Retinal pigment epithelial cell (primary cell): ENCODE data around the gene NANOS3.
"Not testable (repeated sequence)": the region's sequence is repeated elsewhere in the genome, so short reads cannot be mapped to it uniquely, and the experiment has no call there.

Experiments
- DNase-seq: peaks from one replicate; pipeline ENCODE4 v3.0.0-alpha.2; 2010; ENCODE audit warnings: low read depth
- H3K4me3 ChIP-seq: 2 replicates; pipeline ENCODE4 v1.5.1; 2011; ENCODE audit warnings: mild to moderate bottlenecking, low read length, control low read depth, moderate library complexity
- CTCF ChIP-seq: conservative IDR thresholded peaks from 2 replicates; pipeline ENCODE4 v1.5.1; 2011; ENCODE audit warnings: low read depth, low read length, control low read depth, inconsistent platforms

Gene NANOS3

GRCh38 chr19:13850910-13851733 is 25.8 kb upstream of the NANOS3 start:
- TF ChIP-seq CTCF: no peak

GRCh38 chr19:13851734-13852114 is 25.2 kb upstream of the NANOS3 start:
- DNase-seq, H3K4me3 ChIP-seq: not testable (repeated sequence)

More at GRCh38 chr19:13850910-13851733, 25.8 kb upstream of the NANOS3 start:
- H3K4me3 ChIP-seq: no peak overlapping the region
- peak; percentile 93 for DNase-seq

DNA sequence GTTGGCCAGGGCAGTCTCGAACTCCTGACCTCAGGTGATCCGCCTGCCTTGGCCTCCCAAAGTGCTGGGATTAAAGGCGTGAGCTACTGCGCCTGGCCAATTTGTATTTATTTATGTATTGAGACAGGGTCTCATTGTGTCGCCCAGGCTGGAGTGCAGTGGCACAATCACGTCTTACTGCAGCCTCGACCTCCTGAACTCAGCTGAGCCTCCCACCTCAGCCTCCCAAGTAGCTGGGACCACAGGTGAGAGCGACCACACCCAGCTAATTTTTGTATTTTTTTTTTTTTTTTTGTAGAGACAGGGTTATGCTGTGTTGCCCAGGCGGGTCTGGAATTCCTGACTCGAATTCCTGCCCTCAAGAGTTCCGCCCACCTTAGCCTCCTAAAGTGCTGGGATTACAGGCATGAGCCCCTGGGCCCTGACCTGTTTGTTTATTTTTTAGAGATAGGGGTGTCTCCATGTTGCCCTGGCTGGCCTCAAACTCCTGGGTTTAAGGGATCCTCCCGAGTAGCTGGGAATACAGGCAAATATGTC is 24.7 kb upstream of the NANOS3 start:
- H3K4me3 ChIP-seq, DNase-seq: not testable (repeated sequence)

DNA sequence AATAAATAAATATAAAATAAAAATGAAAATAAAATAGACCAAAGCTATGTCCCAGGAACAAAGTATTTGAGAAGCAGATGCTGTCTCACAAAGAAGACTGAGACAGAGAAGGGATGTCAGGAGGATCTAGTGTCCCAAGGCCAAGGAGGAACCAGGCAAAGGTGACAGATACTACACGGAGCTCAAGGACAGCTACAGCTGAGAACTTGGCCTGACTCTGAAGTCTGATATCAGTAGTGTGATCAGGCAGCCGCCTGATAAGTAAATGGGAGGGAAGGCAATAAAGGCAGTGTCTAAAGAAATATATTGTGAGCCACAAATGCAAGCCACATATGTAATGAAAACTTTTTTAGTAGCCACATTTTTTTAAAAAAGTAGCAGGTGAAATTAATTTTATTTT is 20.4 kb upstream of the NANOS3 start:
- H3K4me3 ChIP-seq: no peak overlapping the region
- DNase-seq: no peak
- no peak for TF ChIP-seq CTCF

DNA sequence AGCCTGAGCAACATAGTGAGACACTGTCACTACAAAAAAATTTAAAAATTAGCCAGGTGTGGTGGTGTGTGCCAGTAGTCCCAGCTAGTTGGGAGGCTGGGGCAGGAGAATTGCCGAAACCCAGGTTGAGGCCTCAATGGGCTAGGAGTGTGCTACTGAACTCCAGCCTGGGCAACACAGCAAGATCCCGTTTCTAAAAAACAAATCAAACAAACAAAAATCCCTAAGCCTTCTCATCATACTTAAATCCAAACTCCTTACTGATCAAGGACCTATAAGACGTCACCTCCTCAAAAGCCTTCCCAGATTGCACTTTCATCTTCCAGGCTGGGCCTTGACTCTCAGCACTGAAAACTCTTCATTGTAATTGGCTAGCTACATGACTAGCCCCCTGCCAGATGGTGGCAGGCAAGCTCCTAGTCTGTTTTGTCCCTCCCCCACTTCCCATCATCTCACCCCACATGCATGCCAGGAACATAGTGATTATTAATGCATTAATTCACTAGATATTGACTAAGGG is 17.5 kb upstream of the NANOS3 start:
- peak; percentile 18 for TF ChIP-seq CTCF
- H3K4me3 ChIP-seq: no peak overlapping the region
- no peak for DNase-seq

- no peak overlapping the region for H3K4me3 ChIP-seq
- TF ChIP-seq CTCF: no peak
- DNase-seq: no peak
These were observed 16.1 kb upstream of the NANOS3 start for GRCh38 chr19:13860679-13861391.

DNA sequence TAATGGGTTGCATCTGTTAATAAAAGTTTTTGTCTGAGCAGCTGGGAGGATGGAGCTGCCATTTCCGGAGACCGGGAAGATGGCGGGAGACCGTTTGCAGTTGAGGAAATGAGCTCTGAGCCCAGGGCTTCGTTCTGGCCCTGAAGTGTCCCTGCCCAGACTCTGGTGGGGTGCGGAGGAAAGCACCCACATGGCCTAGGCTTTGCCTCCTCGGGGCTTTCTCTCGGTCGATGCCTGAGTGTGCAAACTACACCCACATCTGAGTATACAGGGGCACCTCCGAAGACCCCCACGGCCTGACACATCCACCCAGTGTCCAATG is 15.6 kb upstream of the NANOS3 start:
- no peak for DNase-seq
- no peak for TF ChIP-seq CTCF
- peak overlapping the region; percentile 55 for H3K4me3 ChIP-seq
